Measurements from ENCODE around the gene TMEM121.
A peak's percentile ranks its signal among the peaks of the same experiment; 100 is the strongest.
"Not testable (repeated sequence)": the region's sequence is repeated elsewhere in the genome, so short reads cannot be mapped to it uniquely, and the experiment has no call there.

Gene TMEM121

GRCh38 chr14:105547741-105548169, 21.4 kb downstream of the TMEM121 start:
- DNase-seq: no peak

- DNase-seq: no peak
Measured at GRCh38 chr14:105549481-105549880, 23.1 kb downstream of the TMEM121 start.

- no peak for DNase-seq
Measured at GRCh38 chr14:105554022-105554421, 27.6 kb downstream of the TMEM121 start.

- DNase-seq: peak in 1 of 2 experiments; percentile 30
Measured at GRCh38 chr14:105554523-105554922, 28.1 kb downstream of the TMEM121 start.

- DNase-seq: not testable (repeated sequence)
Measured at GRCh38 chr14:105557671-105558070, 31.3 kb downstream of the TMEM121 start.

- DNase-seq: peak in 1 of 2 experiments; percentile 3
Measured at GRCh38 chr14:105558449-105559154, 32.2 kb downstream of the TMEM121 start.

GRCh38 chr14:105559384-105560047, 33.1 kb downstream of the TMEM121 start:
- peak in 1 of 2 experiments; percentile 6 for DNase-seq

GRCh38 chr14:105560048-105560669, 33.8 kb downstream of the TMEM121 start:
- not testable (repeated sequence) for DNase-seq

GRCh38 chr14:105561345-105561744, 35.0 kb downstream of the TMEM121 start:
- DNase-seq: not testable (repeated sequence)

GRCh38 chr14:105562713-105563346, 36.4 kb downstream of the TMEM121 start:
- no peak for DNase-seq

GRCh38 chr14:105563347-105563737, 37.0 kb downstream of the TMEM121 start:
- DNase-seq: no peak

- DNase-seq: not testable (repeated sequence)
Measured at GRCh38 chr14:105564536-105564935, 38.2 kb downstream of the TMEM121 start.

GRCh38 chr14:105565185-105565919, 39.0 kb downstream of the TMEM121 start:
- DNase-seq: not testable (repeated sequence)

- DNase-seq: not testable (repeated sequence)
Measured at GRCh38 chr14:105566248-105567163, 40.1 kb downstream of the TMEM121 start.

GRCh38 chr14:105567164-105568103, 41.1 kb downstream of the TMEM121 start:
- DNase-seq: not testable (repeated sequence)

- DNase-seq: not testable (repeated sequence)
Measured at GRCh38 chr14:105568140-105568843, 41.9 kb downstream of the TMEM121 start.

- DNase-seq: no peak
Measured at GRCh38 chr14:105568859-105569766, 42.7 kb downstream of the TMEM121 start.

- no peak for DNase-seq
Measured at GRCh38 chr14:105570482-105570881, 44.1 kb downstream of the TMEM121 start.
